H1 (cell line): ENCODE data around the gene ANKH. TPM values are rescaled to one million over a fixed set of nuclear protein-coding genes. Genes with fewer than 3 reads are reported as not detected.

Source experiments
- CTCF ChIA-PET: fragments of 300-600 bp; sonication (Branson Sonifier 250); formaldehyde crosslinking; loops from one replicate; lab custom pipeline; 2021; ENCODE audit not compliant: partially characterized antibody; lab: Charles Lee
- POLR2A ChIA-PET: fragments of 300-600 bp; sonication (Branson Sonifier 250); formaldehyde crosslinking; loops from one replicate; lab custom pipeline; 2021; ENCODE audit warnings: inconsistent platforms; ENCODE audit not compliant: partially characterized antibody; lab: Charles Lee
- DNase-seq, 2 experiments: peaks; one replicate each; pipeline versions ENCODE4 v3.0.0 to v3.0.0-alpha.2; 2010 to 2022; ENCODE audit warnings: low spot score in 2 of 2, low read depth in 1 of 2, mixed read lengths in 1 of 2
- FAIRE-seq: peaks from 2 replicates; lab custom pipeline; 2011; peaks lifted over from hg19 to GRCh38; lab: Jason Lieb, UNC
- H2AFZ ChIP-seq: 2 replicates; pipeline ENCODE4 v1.8.1; 2012; ENCODE audit warnings: low read length, inconsistent platforms
- H2AK5ac ChIP-seq: 2 replicates; pipeline ENCODE4 v1.6.1; 2013; ENCODE audit warnings: low read depth, low read length
- H2BK120ac ChIP-seq: replicated peaks from 2 replicates; pipeline ENCODE3; 2013; ENCODE audit warnings: low read depth, low read length, inconsistent platforms
- H2BK12ac ChIP-seq: 2 replicates; pipeline ENCODE4 v1.6.1; 2013; ENCODE audit warnings: low read depth, low read length
- H2BK15ac ChIP-seq: 2 replicates; pipeline ENCODE4 v1.6.1; 2013; ENCODE audit warnings: low read length
- H2BK20ac ChIP-seq: 2 replicates; pipeline ENCODE4 v1.6.1; 2013; ENCODE audit warnings: low read length
- H2BK5ac ChIP-seq: 2 replicates; pipeline ENCODE4 v1.6.1; 2013; ENCODE audit warnings: low read depth, low read length
- H3K14ac ChIP-seq: 2 replicates; pipeline ENCODE4 v1.6.1; 2013; ENCODE audit warnings: inconsistent platforms; ENCODE audit not compliant: insufficient read length
- H3K18ac ChIP-seq: 2 replicates; pipeline ENCODE4 v1.6.1; 2013; ENCODE audit warnings: low read length; ENCODE audit errors: extremely low read depth
- H3K23ac ChIP-seq: 2 replicates; pipeline ENCODE4 v1.6.1; 2013; ENCODE audit warnings: inconsistent platforms; ENCODE audit not compliant: insufficient read length
- H3K23me2 ChIP-seq: 2 replicates; pipeline ENCODE4 v1.6.1; 2013; ENCODE audit warnings: low read depth, low read length
- H3K27ac ChIP-seq: 2 replicates; pipeline ENCODE4 v1.6.1; 2011; ENCODE audit warnings: low read depth, low read length, inconsistent platforms
- H3K27me3 ChIP-seq, 4 experiments: replicated peaks in 1 of 4; 1 replicate in 1 of 4; 2 replicates in 3 of 4; pipeline versions ENCODE4 v1.6.1 to v1.8.1; 2011 to 2013; ENCODE audit warnings: low read length in 3 of 4, mild to moderate bottlenecking in 3 of 4, inconsistent platforms in 2 of 4, mixed read lengths in 2 of 4, moderate library complexity in 1 of 4; ENCODE audit not compliant: control insufficient read depth in 3 of 4, insufficient read depth in 3 of 4; ENCODE audit errors: extremely low read depth in 1 of 4
- H3K36me3 ChIP-seq, 4 experiments: 2 replicates each; pipeline versions ENCODE4 v1.6.1 to v1.8.1; 2011 to 2013; ENCODE audit warnings: mild to moderate bottlenecking in 4 of 4, low read length in 3 of 4, moderate library complexity in 2 of 4, control low read depth in 1 of 4, inconsistent platforms in 1 of 4; ENCODE audit not compliant: insufficient read depth in 4 of 4, control insufficient read depth in 2 of 4
- H3K4ac ChIP-seq: replicated peaks from 2 replicates; pipeline ENCODE3; 2013; ENCODE audit warnings: low read length, low read depth, mixed read lengths, inconsistent platforms; ENCODE audit not compliant: insufficient read length
- H3K4me1 ChIP-seq, 4 experiments: replicated peaks in 1 of 4; 1 replicate in 1 of 4; 2 replicates in 3 of 4; pipeline versions ENCODE4 v1.6.1 to v1.8.1; 2011 to 2013; ENCODE audit warnings: low read length in 3 of 4, inconsistent platforms in 2 of 4, mixed read lengths in 1 of 4; ENCODE audit not compliant: insufficient read depth in 4 of 4, control insufficient read depth in 3 of 4
- H3K4me2 ChIP-seq, 2 experiments: 2 replicates each; pipeline versions ENCODE4 v1.6.1 to v1.8.1; 2011 to 2013; ENCODE audit warnings: low read depth in 2 of 2, low read length in 2 of 2, control low read depth in 1 of 2, inconsistent platforms in 1 of 2, mild to moderate bottlenecking in 1 of 2; ENCODE audit not compliant: insufficient read depth in 1 of 2
- H3K4me3 ChIP-seq, 4 experiments: fragments of 200-600, 300-600 bp in 1 of 4; sonication (generic), shearing (Covaris generic), sonication (Bioruptor Twin) in 1 of 4; 2 replicates each; pipeline versions ENCODE4 v1.5.1 to v1.8.1; 2011 to 2016; ENCODE audit warnings: low read length in 4 of 4, low read depth in 3 of 4, control low read depth in 2 of 4, inconsistent platforms in 2 of 4, mild to moderate bottlenecking in 2 of 4, mixed read lengths in 1 of 4, moderate library complexity in 1 of 4; ENCODE audit not compliant: insufficient read depth in 2 of 4; ENCODE audit errors: extremely low read depth in 1 of 4
- H3K56ac ChIP-seq: replicated peaks from 2 replicates; pipeline ENCODE3; 2013; ENCODE audit warnings: low read depth, mild to moderate bottlenecking, mixed read lengths, low read length, inconsistent platforms; ENCODE audit not compliant: insufficient read length
- H3K79me1 ChIP-seq: 2 replicates; pipeline ENCODE4 v1.6.1; 2013; ENCODE audit warnings: low read depth, low read length, control low read depth
- H3K79me2 ChIP-seq, 2 experiments: 2 replicates each; pipeline versions ENCODE4 v1.6.1 to v1.8.1; 2012 to 2013; ENCODE audit warnings: low read length in 2 of 2, mild to moderate bottlenecking in 2 of 2, inconsistent platforms in 1 of 2; ENCODE audit not compliant: insufficient read depth in 2 of 2, control insufficient read depth in 1 of 2
- H3K9ac ChIP-seq, 4 experiments: replicated peaks in 1 of 4; 1 replicate in 1 of 4; 2 replicates in 3 of 4; pipeline versions ENCODE4 v1.6.1 to v1.8.1; 2011 to 2013; ENCODE audit warnings: low read depth in 3 of 4, low read length in 3 of 4, control low read depth in 2 of 4, mild to moderate bottlenecking in 2 of 4, moderate library complexity in 2 of 4, inconsistent platforms in 1 of 4; ENCODE audit errors: extremely low read depth in 1 of 4
- H3K9me3 ChIP-seq, 2 experiments: 2 replicates each; pipeline versions ENCODE4 v1.6.1 to v1.8.1; 2012 to 2013; ENCODE audit warnings: mild to moderate bottlenecking in 2 of 2, moderate library complexity in 2 of 2, control low read depth in 1 of 2, inconsistent platforms in 1 of 2, low read depth in 1 of 2, low read length in 1 of 2, mixed read lengths in 1 of 2; ENCODE audit not compliant: insufficient read depth in 2 of 2
- H4K20me1 ChIP-seq, 2 experiments: replicated peaks in 1 of 2; 2 replicates each; pipeline versions ENCODE3 to v1.8.1; 2011 to 2013; ENCODE audit warnings: inconsistent platforms in 2 of 2, low read length in 2 of 2, mild to moderate bottlenecking in 1 of 2; ENCODE audit not compliant: insufficient read depth in 2 of 2, control insufficient read depth in 1 of 2
- H4K5ac ChIP-seq: 2 replicates; pipeline ENCODE4 v1.6.1; 2013; ENCODE audit warnings: low read length, low read depth, mixed read lengths, inconsistent platforms; ENCODE audit not compliant: insufficient read length
- H4K8ac ChIP-seq: 2 replicates; pipeline ENCODE4 v1.8.0; 2013; ENCODE audit warnings: mild to moderate bottlenecking, moderate library complexity, low read length, inconsistent platforms; ENCODE audit not compliant: insufficient read depth; ENCODE audit errors: extremely low read depth
- H4K91ac ChIP-seq: replicated peaks from 2 replicates; pipeline ENCODE3; 2013; ENCODE audit warnings: low read length, mixed read lengths, inconsistent platforms; ENCODE audit not compliant: insufficient read length
- BCL11A ChIP-seq, 2 experiments: IDR thresholded peaks; one replicate each; pipeline ENCODE4 v1.6.1; 2011; ENCODE audit warnings: low read depth in 2 of 2, low read length in 2 of 2, mild to moderate bottlenecking in 2 of 2
- CREB1 ChIP-seq: IDR thresholded peaks from 2 replicates; pipeline ENCODE4 v1.6.1; 2012; ENCODE audit warnings: inconsistent platforms
- HDAC6 ChIP-seq: IDR thresholded peaks from one replicate; pipeline ENCODE4 v1.7.1; 2012; ENCODE audit warnings: low read depth, mild to moderate bottlenecking, inconsistent platforms, low read length, moderate library complexity
- NRF1 ChIP-seq: IDR thresholded peaks from 2 replicates; pipeline ENCODE4 v1.6.1; 2011; ENCODE audit warnings: mild to moderate bottlenecking, low read depth, low read length, improper control_type of control experiment
- POLR2A ChIP-seq, 2 experiments: IDR thresholded peaks; 1 replicate in 1 of 2; 2 replicates in 1 of 2; pipeline ENCODE4 v1.6.1; 2011; ENCODE audit warnings: low read depth in 2 of 2, low read length in 2 of 2, mild to moderate bottlenecking in 2 of 2; ENCODE audit errors: control extremely low read depth in 1 of 2
- SRF ChIP-seq: IDR thresholded peaks from 2 replicates; pipeline ENCODE4 v1.6.1; 2011; ENCODE audit warnings: mild to moderate bottlenecking, low read depth, low read length, moderate library complexity
- WGBS, 2 experiments: shearing (Covaris generic) in 1 of 2; methylation state at CpG; one replicate each; pipeline versions ENCODE4 v1.1.6 to v1.1.7; 2013 to 2015; ENCODE audit warnings: low lambda C conversion rate in 2 of 2, mixed read lengths in 2 of 2, inconsistent platforms in 1 of 2, low coverage in 1 of 2, missing lambda C conversion rate in 1 of 2; ENCODE audit not compliant: insufficient replicate concordance in 2 of 2, insufficient coverage in 1 of 2, insufficient read length in 1 of 2; ENCODE audit errors: extremely low coverage in 1 of 2, missing lambda C conversion rate in 1 of 2; 5-methylcytosine and 5-hydroxymethylcytosine counted together
- polyA plus RNA-seq, 7 experiments: library from polyadenylated mRNA; depleted of rRNA in 3 of 7; stranded (reverse) in 5 of 7; unstranded in 2 of 7; fragments of >200 nt in 5 of 7; fragments of 200-250 nt in 2 of 7; gene quantifications; 1 replicate in 5 of 7; 2 replicates in 1 of 7; 4 replicates in 1 of 7; pipeline versions ENCODE4 v1.2.1 to v1.2.3, GENCODE V29; 2011 to 2013; ENCODE audit warnings: missing spikeins in 2 of 7, mixed read lengths in 2 of 7
- total RNA-seq: library from RNA; stranded (reverse); fragmentation: NEBNext Ultra II Directional; extraction: Animal tissue kit (Norgen Biotek cat#: 25700); gene quantifications from 2 replicates; pipeline ENCODE4 v1.2.1, GENCODE V29; 2021

ANKH gene
- total and polyA plus RNA-seq, 2 of the 8 experiments (the other 6 are each of a cell fraction or from before 2014, with no cell fraction given), result 5.3 to 13.0 TPM

DNA sequence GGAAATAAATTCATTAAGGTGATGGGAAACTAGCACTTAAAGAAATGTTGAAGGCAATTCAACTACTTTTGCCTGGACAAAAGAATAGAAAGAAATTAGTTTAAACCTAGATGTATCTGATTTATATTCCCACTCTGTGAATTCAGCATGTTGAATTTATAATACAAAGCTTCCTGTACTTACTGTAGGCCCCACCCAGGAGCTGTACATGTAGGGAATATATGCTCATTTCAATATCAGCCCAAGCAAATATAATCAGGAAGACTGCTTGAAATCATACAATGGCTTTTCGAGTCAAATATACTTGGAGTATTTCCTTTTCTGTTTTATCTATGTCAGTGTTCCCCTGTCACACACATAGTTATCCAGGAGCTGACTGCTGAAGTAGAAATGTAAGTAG is 105.0 kb downstream of the ANKH start:
- no peaks in the 10 kb centered on the region for H4K20me1 ChIP-seq
- no peak overlapping the region for H3K23ac ChIP-seq
- no peaks in the 10 kb centered on the region for H3K79me1 ChIP-seq
- H3K4me2 ChIP-seq, result no peak overlapping the region
- no peak overlapping the region for H3K4me3 ChIP-seq
- H2AK5ac ChIP-seq, result no peak overlapping the region
- H3K14ac ChIP-seq, result no peak overlapping the region
- H3K79me2 ChIP-seq, result no peaks in the 10 kb centered on the region
- no peak overlapping the region for H2BK120ac ChIP-seq
- H3K4ac ChIP-seq, result no peak overlapping the region
- no peaks in the 10 kb centered on the region for H3K27me3 ChIP-seq
- no peak overlapping the region for H3K27ac ChIP-seq
- H2BK20ac ChIP-seq, result no peak overlapping the region
- H2AFZ ChIP-seq, result no peak overlapping the region
- no peaks in the 10 kb centered on the region for H3K9me3 ChIP-seq
- no peak overlapping the region for H4K8ac ChIP-seq
- no peak overlapping the region for H2BK12ac ChIP-seq
- FAIRE-seq (no peak), DNase-seq (no peak)
- POLR2A ChIA-PET, result no interaction called here
- no peaks in the 10 kb centered on the region for H3K36me3 ChIP-seq
- no peak overlapping the region for H3K18ac ChIP-seq
- H4K91ac ChIP-seq, result no peak overlapping the region
- no peak overlapping the region for H2BK15ac ChIP-seq
- no peaks in the 10 kb centered on the region for H3K4me1 ChIP-seq
- CTCF ChIA-PET, result interaction anchor here (0.9 to 1.9 kb wide), 2 partner anchors 8 to 39 kb away, joined by 3 to 6 read pairs; no protein-coding TSS in a partner anchor
- no peaks in the 10 kb centered on the region for H3K23me2 ChIP-seq
- no peak overlapping the region for H4K5ac ChIP-seq
- TF ChIP-seq NRF1, result no peak
- TF ChIP-seq CREB1, result no peak
- no peak for TF ChIP-seq BCL11A (IDR thresholded peaks at IDR 0.05; ENCODE audit: low read depth in 2 of 2, low read length in 2 of 2)
- no peak for TF ChIP-seq POLR2A (IDR thresholded peaks at IDR 0.05; ENCODE audit: control extremely low read depth in 1 of 2, low read depth in 2 of 2, low read length in 2 of 2)
- TF ChIP-seq HDAC6, result no peak
- no peak for TF ChIP-seq SRF
- H2BK5ac ChIP-seq, result no peak overlapping the region
- 95% methylated on average over 1 of the region's 1 CpG; no CpG with 5 or more reads in 1 of the 2 experiments for WGBS, 2 experiments
- H3K56ac ChIP-seq, result no peak overlapping the region
- H3K9ac ChIP-seq, result no peak overlapping the region
